ENCODE results near the gene LDLRAD3. TPM values are rescaled to one million over a fixed set of nuclear protein-coding genes. Genes with fewer than 3 reads are reported as not detected.

Gene LDLRAD3
- polyA plus RNA-seq, 3 donors from 2014 or later = 0.84 TPM; not detected in 2

DNA sequence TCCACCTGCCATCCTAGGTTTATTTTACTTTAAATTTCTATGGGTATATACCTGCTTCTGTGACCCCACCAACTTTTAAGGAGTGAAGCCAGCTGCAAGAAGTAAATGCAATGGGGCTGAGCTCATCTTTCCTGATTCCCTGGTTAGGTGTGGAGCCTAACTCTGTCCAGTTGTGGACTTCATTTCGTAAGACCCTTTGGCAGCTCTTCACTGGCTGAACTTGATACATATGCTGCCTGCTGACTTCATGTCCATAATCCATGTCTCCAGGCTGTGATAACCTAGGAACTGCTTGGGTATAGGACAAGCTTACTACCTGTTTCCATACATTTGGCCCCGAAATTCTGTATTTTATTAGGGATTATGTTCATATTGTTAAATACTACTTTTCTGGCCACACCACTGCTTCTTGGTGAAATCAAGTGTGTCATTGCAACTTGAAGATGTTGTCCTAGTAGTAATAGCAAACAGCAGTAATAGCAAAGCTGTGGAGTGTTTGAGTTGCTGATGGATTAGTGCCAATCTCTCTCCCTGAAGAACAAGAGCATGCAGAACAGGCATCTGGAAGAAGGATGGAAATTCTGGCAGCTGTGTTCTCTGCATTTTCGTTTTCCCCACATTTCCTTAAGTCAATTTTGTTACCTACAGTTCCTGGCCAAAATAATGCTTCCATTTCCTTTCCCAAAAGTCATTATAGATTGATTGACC is 31.2 kb downstream of the LDLRAD3 start:
- no peak for DNase-seq
- Mint-ChIP-seq H3K27me3 (ENCODE audit: low read depth in 3 of 3) (peaks cover 2 to 18% (median 4%) of the 10 kb centered on the region in 3 donors), H3K9me3 (peaks cover 0 to 7% (median 0%) of the 10 kb centered on the region in 6 donors), H3K27ac (no peak overlapping the region), H3K4me3 (no peak overlapping the region), H3K4me1 (no peaks in the 10 kb centered on the region), H3K36me3 (peaks cover 0 to 4% (median 0%) of the 10 kb centered on the region in 3 donors)

DNA sequence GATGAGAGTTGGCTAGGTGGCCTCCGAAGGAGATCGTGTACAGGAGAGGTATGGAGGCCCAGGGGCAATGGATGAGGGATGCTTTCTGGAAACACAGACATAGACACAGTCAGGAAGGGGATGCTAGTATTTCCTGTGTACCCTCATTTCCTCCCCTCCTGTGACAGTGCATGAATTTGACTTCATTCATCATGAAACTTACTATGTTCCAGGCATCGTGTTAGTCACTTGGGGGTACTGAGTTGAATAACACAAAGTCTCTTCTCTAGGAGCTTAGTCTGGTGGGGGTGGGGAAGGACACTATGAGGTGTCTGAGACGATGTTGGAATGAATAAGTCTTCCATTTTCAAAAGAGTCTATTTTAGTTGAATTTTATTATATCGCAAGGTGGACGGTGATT is 32.6 kb downstream of the LDLRAD3 start:
- H3K4me1 Mint-ChIP-seq = no peaks in the 10 kb centered on the region
- no peak overlapping the region for H3K27ac Mint-ChIP-seq
- H3K27me3 Mint-ChIP-seq (ENCODE audit: low read depth in 3 of 3) = peaks cover 4 to 18% (median 4%) of the 10 kb centered on the region in 3 donors
- H3K36me3 Mint-ChIP-seq = peaks cover 0 to 3% (median 0%) of the 10 kb centered on the region in 3 donors
- DNase-seq = no peak
- peaks cover 0 to 7% (median 0%) of the 10 kb centered on the region in 6 donors for H3K9me3 Mint-ChIP-seq
- no peak overlapping the region for H3K4me3 Mint-ChIP-seq

DNA sequence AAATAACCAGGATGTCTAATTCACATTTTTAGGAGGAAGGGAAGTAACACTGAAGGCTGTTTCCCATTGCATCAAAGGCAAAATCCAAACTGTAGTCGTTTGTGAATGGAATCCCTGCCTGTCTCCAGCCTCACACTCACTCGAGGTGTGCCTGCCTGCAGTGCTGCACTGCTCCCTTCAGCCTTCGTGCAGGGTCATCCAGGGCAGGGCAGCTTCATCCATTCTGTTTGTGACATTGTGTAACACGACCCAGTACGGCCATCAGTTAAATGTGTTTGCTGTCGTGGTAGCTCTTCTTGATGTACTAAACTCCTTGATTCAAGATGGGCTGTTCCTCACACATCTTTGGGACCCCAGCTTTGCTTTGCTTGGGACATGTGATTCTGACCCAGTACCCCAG is 34.3 kb downstream of the LDLRAD3 start:
- Mint-ChIP-seq H3K4me1 (no peaks in the 10 kb centered on the region), H3K27ac (no peak overlapping the region), H3K36me3 (no peaks in the 10 kb centered on the region), H3K27me3 (ENCODE audit: low read depth in 3 of 3) (peaks cover 4 to 23% (median 4%) of the 10 kb centered on the region in 3 donors), H3K9me3 (peaks cover 0 to 7% (median 0%) of the 10 kb centered on the region in 6 donors), H3K4me3 (no peak overlapping the region)
- no peak for DNase-seq

DNA sequence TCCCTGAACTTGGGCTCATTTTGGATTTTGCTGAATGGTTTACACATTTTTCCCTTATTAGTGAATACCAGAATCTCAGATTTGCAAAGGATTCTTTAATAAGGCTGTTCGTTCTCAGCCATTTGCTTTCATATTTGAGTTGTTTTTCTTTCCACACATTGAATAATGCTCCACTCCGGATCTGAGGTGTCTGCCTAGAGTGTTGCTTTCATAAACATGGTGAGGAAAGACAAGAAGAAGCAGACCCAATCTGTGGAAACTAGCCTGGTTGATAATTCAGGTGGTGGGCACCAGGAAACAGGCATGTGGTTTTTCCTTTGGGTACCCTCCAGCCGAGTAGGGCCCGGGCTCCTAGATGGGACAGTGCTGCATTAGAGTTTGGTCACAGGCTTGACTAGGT is 35.0 kb downstream of the LDLRAD3 start:
- H3K4me1 Mint-ChIP-seq = no peaks in the 10 kb centered on the region
- no peak overlapping the region for H3K4me3 Mint-ChIP-seq
- H3K27me3 Mint-ChIP-seq (ENCODE audit: low read depth in 3 of 3) = peaks cover 4 to 23% (median 4%) of the 10 kb centered on the region in 3 donors
- H3K9me3 Mint-ChIP-seq = peaks cover 0 to 7% (median 0%) of the 10 kb centered on the region in 6 donors
- no peak overlapping the region for H3K27ac Mint-ChIP-seq
- DNase-seq = no peak
- H3K36me3 Mint-ChIP-seq = no peaks in the 10 kb centered on the region

DNA sequence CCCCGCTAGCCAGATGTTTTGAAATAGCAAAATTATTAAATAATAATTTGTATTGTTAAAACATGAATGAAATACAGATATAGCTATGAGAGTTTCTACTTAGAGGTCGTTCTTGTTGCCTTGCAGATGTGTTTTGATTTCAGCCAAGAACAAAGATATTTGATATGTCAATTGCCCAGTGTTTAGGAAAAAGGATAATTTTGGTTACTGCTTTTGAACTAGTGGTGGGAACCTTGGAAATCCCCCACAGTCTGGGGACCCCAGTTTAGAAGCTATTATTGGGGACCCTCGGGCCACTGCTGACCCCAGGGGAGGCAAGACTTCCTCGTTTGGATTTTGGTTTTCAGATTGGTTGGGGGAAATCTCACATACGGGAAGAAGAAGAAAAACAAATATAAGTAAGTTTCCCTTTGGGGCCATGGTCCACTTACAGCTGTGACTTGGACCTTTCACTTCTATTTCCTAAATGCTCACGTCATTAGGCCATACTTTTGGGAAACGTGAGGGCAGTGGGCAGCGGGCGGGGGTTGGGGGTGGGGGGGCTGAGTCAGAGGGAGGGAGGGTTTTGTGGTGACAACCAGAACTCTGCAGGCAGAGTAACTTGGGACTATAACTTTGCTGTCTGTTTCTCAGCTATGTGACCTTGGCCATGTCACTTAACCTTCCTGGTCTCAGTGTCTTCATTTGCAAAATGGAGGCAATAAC is 37.0 kb downstream of the LDLRAD3 start:
- Mint-ChIP-seq H3K27ac (no peak overlapping the region), H3K27me3 (ENCODE audit: low read depth in 3 of 3) (peaks cover 2 to 22% (median 4%) of the 10 kb centered on the region in 3 donors), H3K4me3 (no peak overlapping the region), H3K36me3 (no peaks in the 10 kb centered on the region), H3K9me3 (no peaks in the 10 kb centered on the region), H3K4me1 (peaks cover 0 to 1% of the 10 kb centered on the region in 2 donors)
- no peak for DNase-seq

DNA sequence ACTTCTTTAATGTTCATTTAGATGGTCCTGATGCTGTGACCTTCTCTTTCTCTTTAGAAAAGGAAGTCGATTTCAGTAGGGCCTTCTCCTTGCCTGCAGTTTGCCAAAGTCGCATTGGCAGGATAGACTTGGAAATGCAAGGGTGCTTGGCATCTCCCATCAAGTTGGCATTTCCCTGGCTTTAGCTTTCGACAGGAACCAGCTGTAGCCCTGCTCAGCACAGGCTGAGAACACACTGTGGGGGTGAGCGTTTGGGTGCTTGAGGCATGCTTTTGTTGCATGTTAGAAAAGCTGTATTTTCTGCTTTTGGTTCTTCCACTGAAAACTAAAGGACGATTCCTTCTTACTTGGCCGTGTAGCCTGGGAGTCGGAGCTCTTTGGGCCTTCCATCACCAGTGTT is 37.7 kb downstream of the LDLRAD3 start:
- H3K9me3 Mint-ChIP-seq = no peaks in the 10 kb centered on the region
- peaks cover 0 to 9% of the 10 kb centered on the region in 2 donors for H3K4me1 Mint-ChIP-seq
- H3K27ac Mint-ChIP-seq = no peak overlapping the region
- DNase-seq = no peak
- peaks cover 2 to 16% (median 3%) of the 10 kb centered on the region in 3 donors for H3K27me3 Mint-ChIP-seq (ENCODE audit: low read depth in 3 of 3)
- no peaks in the 10 kb centered on the region for H3K36me3 Mint-ChIP-seq
- H3K4me3 Mint-ChIP-seq = no peak overlapping the region

DNA sequence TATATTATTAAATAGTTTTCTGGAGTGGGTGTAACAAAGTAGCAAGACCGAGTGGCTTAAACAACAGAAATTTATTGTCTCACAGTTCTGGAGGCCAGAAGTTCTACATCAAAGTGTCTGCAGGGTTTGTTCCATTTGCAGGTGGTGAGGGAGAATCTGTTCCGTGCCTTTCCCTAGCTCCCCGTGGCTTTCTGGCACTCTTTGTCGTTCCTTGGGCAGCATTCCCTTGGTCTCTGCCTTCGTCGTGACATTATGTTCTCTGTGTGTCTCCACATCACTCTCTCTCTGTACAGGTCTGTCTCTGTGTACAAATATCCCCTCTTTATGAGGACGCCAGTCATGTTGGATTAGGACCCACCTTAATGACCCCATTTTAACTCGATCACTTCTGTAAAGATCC is 38.2 kb downstream of the LDLRAD3 start:
- Mint-ChIP-seq H3K4me1 (peaks cover 0 to 13% of the 10 kb centered on the region in 2 donors), H3K36me3 (no peaks in the 10 kb centered on the region), H3K27ac (no peak overlapping the region), H3K27me3 (ENCODE audit: low read depth in 3 of 3) (peaks cover 3 to 16% (median 3%) of the 10 kb centered on the region in 3 donors), H3K4me3 (no peak overlapping the region), H3K9me3 (no peaks in the 10 kb centered on the region)
- DNase-seq = no peak

DNA sequence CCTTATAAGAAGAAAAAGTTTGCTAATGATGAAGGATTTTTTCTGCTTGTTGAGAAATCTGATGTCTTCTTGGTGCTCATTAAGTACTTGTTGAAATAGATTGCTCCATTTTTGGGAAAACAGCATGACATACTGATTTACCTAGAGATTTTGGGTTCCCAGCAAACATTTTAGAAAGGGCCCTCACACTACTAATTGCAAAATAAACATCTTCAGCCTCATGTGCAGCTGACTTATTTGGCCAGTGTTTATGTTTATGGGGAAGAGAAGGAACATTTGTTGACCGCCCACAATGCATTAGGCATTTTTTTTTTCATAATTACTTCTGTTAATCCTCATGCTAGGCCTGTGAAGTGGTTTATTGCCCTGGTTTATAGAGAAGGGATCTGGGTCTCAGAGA is 40.1 kb downstream of the LDLRAD3 start:
- DNase-seq = no peak
- Mint-ChIP-seq H3K4me1 (peaks cover 0 to 13% of the 10 kb centered on the region in 2 donors), H3K36me3 (no peaks in the 10 kb centered on the region), H3K27ac (no peak overlapping the region), H3K4me3 (no peak overlapping the region), H3K9me3 (no peaks in the 10 kb centered on the region), H3K27me3 (ENCODE audit: low read depth in 3 of 3) (peaks cover 3 to 12% (median 3%) of the 10 kb centered on the region in 3 donors)

DNA sequence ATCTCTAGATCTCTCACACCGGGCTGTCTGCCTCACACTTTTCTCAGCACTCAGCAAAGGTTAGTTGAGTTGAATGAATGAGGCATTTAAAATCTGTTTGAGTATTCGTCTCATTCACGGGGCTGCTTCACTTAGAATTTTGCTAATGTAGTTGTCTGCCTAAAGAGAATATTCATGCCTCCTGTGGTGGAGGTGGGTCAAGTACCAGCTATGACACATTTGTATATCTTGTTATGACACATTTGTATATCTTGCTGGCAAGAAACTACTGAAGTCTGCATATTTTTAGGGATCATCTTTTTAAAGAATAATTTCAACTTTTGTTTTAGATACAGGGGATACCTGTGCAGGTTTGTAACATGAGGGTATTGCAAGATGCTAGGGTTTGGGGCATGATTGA is 43.1 kb downstream of the LDLRAD3 start:
- no peak overlapping the region for H3K4me3 Mint-ChIP-seq
- no peaks in the 10 kb centered on the region for H3K9me3 Mint-ChIP-seq
- no peak for DNase-seq
- peaks cover 0 to 6% (median 3%) of the 10 kb centered on the region in 3 donors for H3K27me3 Mint-ChIP-seq (ENCODE audit: low read depth in 3 of 3)
- no peak overlapping the region for H3K27ac Mint-ChIP-seq
- no peaks in the 10 kb centered on the region for H3K36me3 Mint-ChIP-seq
- H3K4me1 Mint-ChIP-seq = peaks cover 0 to 13% of the 10 kb centered on the region in 2 donors

DNA sequence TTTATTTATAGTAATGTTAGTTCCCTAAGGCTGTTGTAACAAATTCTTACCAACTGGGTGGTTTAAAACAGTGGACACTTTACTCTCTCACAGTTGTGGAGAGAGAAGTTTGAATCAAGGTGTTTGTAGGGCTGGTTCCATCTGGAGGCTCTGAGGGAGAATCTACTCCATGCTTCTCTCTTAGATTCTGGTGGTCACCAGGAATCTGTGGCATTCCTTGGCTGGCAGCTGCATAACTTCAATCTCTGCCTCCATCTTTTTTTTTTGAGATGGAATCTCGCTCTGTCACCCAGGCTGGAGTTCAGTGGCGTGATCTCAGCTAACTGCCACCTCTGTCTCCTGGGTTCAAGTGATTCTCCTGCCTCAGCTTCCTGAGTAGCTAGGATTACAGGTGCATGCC is 46.3 kb downstream of the LDLRAD3 start:
- Mint-ChIP-seq H3K9me3 (no peaks in the 10 kb centered on the region), H3K4me1 (peaks cover 0 to 13% of the 10 kb centered on the region in 2 donors), H3K4me3 (no peak overlapping the region), H3K27me3 (ENCODE audit: low read depth in 3 of 3) (peaks cover 2 to 4% (median 3%) of the 10 kb centered on the region in 3 donors), H3K27ac (no peak overlapping the region), H3K36me3 (no peaks in the 10 kb centered on the region)
- no peak for DNase-seq

DNA sequence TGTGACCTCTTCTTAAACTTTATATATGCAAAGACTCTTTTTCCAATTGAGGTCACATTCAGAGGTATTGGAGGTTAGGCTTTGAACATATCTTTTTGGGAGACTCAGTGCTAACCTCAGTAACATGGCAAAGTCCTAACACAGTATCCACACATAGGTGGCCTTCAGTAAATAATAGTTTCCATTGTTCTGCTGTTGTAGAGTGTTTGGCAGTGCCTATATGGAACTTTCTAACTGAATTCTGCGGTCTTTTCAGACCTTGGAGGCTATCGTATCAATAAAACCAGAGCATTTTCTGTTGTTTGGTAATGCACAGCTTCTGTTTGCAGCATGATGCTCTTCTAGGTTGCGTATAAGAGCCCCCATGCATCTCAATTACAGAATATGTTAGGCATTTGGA is 47.0 kb downstream of the LDLRAD3 start:
- no peaks in the 10 kb centered on the region for H3K36me3 Mint-ChIP-seq
- peaks cover 2 to 4% (median 4%) of the 10 kb centered on the region in 3 donors for H3K27me3 Mint-ChIP-seq (ENCODE audit: low read depth in 3 of 3)

DNA sequence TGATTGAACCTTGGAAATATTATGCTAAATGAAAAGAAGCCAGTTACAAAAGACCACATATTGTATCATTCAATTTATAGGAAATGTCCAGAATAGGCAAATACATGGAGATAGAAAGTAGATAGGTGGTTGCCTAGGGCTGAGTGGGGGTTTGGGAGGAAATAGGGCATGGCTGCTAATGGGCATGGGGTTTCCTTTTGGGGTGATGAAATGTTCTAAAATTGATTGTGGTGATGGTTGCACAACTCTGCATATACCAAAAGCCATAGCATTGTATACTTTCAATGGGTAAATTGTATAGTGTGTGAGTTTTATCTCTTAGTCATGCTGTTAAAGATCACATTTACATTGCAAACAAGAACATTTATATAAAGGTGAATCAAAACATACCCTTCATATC is 48.7 kb downstream of the LDLRAD3 start:
- no peaks in the 10 kb centered on the region for H3K4me1 Mint-ChIP-seq
- H3K27me3 Mint-ChIP-seq (ENCODE audit: low read depth in 3 of 3) = peaks cover 2 to 4% (median 3%) of the 10 kb centered on the region in 3 donors
- no peaks in the 10 kb centered on the region for H3K36me3 Mint-ChIP-seq
- no peak overlapping the region for H3K4me3 Mint-ChIP-seq
- no peak overlapping the region for H3K27ac Mint-ChIP-seq
- DNase-seq = no peak
- H3K9me3 Mint-ChIP-seq = no peaks in the 10 kb centered on the region

More for the DNA sequence above, 47.0 kb downstream of the LDLRAD3 start:
- DNase-seq = no peak
- Mint-ChIP-seq H3K27ac (no peak overlapping the region), H3K9me3 (no peaks in the 10 kb centered on the region), H3K4me1 (peaks cover 0 to 12% of the 10 kb centered on the region in 2 donors), H3K4me3 (no peak overlapping the region)

DNA sequence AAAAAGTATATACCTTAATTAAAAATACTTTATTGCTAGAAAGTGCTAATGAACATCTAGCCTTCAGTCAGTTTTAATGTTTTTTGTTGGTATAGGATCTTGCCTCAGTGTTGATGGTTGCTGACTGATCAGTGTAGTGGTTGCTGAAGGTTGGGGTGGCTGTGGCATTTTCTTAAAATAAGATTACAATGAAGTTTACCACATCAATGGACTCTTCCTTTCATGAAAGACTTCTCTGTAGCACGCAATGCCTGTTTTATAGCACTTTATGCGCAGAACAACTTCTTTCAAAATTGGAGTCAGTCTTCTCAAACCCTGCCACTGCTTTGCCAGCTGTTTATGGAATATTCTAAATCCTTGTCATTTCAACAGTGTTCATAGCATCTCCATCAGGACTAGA is 50.6 kb downstream of the LDLRAD3 start:
- Mint-ChIP-seq H3K9me3 (no peaks in the 10 kb centered on the region), H3K36me3 (no peaks in the 10 kb centered on the region)

DNA sequence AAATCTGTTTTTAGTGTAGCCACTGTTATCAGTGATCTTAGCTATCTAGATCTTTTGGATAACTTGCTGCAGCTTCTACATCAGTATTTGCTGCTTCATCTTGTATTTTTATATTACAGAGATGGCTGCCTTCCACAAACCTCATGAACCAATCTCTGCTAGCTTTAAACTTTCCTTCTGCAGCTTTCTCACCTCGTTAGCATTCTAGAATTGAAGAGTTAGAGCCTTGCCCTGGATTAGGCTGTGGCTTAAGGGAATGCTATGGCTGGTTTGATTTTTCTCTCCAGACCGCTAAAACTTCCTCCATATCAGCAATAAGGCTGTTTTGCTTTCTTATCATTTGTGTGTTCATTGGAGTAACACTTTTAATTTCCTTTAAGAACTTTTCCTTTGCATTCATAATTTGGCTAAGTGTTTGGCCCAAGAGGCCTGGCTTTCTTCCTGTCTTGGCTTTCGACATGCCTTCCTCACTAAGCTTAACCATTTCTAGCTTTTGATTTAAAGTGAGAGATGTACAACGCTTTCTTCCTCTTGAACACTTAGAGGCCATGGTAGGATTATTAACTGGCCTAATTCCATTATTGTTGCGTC is 51.9 kb downstream of the LDLRAD3 start:
- no peaks in the 10 kb centered on the region for H3K9me3 Mint-ChIP-seq

More for the DNA sequence above, 50.6 kb downstream of the LDLRAD3 start:
- no peaks in the 10 kb centered on the region for H3K4me1 Mint-ChIP-seq
- H3K27me3 Mint-ChIP-seq (ENCODE audit: low read depth in 3 of 3) = peaks cover 3 to 4% (median 4%) of the 10 kb centered on the region in 3 donors
- H3K4me3 Mint-ChIP-seq = no peak overlapping the region
- no peak for DNase-seq
- no peak overlapping the region for H3K27ac Mint-ChIP-seq

More for the DNA sequence above, 51.9 kb downstream of the LDLRAD3 start:
- no peak overlapping the region for H3K27ac Mint-ChIP-seq
- H3K36me3 Mint-ChIP-seq = no peaks in the 10 kb centered on the region
- no peak for DNase-seq
- no peaks in the 10 kb centered on the region for H3K4me1 Mint-ChIP-seq
- H3K4me3 Mint-ChIP-seq = no peak overlapping the region
- peaks cover 4 to 6% (median 4%) of the 10 kb centered on the region in 3 donors for H3K27me3 Mint-ChIP-seq (ENCODE audit: low read depth in 3 of 3)

Measured in immature natural killer cell (primary cell).